ENCODE results near the gene RELCH.

- TF ChIP-seq, protein P1, sequence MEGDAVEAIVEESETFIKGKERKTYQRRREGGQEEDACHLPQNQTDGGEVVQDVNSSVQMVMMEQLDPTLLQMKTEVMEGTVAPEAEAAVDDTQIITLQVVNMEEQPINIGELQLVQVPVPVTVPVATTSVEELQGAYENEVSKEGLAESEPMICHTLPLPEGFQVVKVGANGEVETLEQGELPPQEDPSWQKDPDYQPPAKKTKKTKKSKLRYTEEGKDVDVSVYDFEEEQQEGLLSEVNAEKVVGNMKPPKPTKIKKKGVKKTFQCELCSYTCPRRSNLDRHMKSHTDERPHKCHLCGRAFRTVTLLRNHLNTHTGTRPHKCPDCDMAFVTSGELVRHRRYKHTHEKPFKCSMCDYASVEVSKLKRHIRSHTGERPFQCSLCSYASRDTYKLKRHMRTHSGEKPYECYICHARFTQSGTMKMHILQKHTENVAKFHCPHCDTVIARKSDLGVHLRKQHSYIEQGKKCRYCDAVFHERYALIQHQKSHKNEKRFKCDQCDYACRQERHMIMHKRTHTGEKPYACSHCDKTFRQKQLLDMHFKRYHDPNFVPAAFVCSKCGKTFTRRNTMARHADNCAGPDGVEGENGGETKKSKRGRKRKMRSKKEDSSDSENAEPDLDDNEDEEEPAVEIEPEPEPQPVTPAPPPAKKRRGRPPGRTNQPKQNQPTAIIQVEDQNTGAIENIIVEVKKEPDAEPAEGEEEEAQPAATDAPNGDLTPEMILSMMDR (IDR thresholded peaks at IDR 0.05), result no peak
- no peak for TF ChIP-seq REST (IDR thresholded peaks at IDR 0.05; ENCODE audit: insufficient read depth in 1 of 2, low read depth in 2 of 2, low read length in 1 of 2)
- peak; percentile 58; the same call in 1 of the 2 replicates for TF ChIP-seq SIN3A (IDR thresholded peaks at IDR 0.05; ENCODE audit: borderline replicate concordance, insufficient read depth, low read depth, low read length)
Measured at GRCh38 chr18:62186499-62186773, 619 bp upstream of the RELCH start.

All from Panc1 (cell line).